ENCODE data around the gene GNG13.
"Not testable (repeated sequence)": the region's sequence is repeated elsewhere in the genome, so short reads cannot be mapped to it uniquely, and the experiment has no call there.

Gene GNG13

DNA sequence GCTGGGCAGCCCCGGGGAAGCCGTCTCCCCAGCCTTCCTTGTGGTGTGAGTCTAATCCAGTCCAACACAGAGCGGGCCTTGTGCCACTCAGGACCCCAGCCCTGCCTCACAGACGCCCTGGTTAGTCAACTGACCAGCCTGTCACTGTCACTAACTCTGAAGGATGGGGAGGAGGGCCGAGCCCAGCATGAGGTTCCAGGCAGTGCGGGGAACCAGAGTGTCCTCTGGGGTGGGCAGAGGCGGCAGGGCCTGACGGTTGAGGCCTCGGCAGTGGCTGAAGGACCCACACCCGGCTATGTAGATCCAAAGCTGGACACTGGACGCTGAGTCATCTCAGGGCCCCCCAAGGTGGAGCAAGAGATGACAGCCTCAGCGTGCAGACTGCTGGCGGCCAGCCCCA, 21.0 kb downstream of the GNG13 start:
- no peak for DNase-seq

DNA sequence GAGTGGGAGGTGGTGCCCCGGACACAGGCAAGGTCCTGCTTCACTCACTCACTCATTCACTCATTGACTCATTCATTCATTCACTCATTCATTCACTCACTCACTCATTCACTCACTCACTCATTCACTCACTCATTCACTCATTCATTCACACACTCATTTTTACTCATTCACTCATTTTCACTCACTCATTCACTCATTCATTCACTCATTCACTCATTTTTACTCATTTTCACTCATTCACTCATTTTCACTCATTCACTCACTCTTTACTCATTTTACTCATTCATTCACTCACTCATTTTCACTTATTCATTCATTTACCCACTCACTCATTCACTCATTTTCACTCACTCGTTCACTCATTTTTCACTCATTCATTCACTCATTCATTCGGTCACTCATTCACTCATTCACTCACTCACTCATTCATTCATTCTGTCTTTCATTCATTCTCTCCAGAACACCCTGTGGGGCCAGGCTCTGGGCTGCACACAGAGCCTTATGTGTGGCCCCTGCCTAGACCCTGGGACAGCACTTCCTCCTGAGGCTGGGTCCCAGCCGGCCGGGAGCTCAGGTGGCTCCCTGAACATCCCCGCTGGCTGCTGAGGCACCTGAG, 21.5 kb downstream of the GNG13 start:
- no peak for DNase-seq

GRCh38 chr16:778447-778846, 22.1 kb downstream of the GNG13 start:
- DNase-seq = no peak

- DNase-seq = no peak
Measured at GRCh38 chr16:777826-778225, 22.7 kb downstream of the GNG13 start.

- DNase-seq = no peak
Measured at GRCh38 chr16:776824-777223, 23.7 kb downstream of the GNG13 start.

DNA sequence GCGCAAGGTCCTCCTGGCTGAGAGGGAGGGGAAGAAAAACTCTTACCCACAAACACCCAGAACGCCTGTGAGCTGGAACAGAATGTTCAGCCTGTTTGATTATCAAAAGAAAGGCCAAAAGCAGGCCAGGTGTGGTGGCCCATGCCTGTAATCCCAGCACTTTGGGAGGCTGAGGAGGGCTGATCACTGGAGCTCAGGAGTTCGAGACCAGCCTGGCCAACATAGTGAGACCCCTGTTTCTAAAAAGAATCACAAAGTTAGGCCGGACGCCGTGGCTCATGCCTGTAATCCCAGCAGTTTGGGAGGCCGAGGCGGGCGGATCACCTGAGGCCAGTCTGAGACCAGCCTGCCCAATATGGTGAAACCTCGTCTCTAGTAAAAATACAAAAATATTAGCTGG, 24.2 kb downstream of the GNG13 start:
- DNase-seq = not testable (repeated sequence)

GRCh38 chr16:775236-775796, 25.2 kb downstream of the GNG13 start:
- no peak for DNase-seq

DNA sequence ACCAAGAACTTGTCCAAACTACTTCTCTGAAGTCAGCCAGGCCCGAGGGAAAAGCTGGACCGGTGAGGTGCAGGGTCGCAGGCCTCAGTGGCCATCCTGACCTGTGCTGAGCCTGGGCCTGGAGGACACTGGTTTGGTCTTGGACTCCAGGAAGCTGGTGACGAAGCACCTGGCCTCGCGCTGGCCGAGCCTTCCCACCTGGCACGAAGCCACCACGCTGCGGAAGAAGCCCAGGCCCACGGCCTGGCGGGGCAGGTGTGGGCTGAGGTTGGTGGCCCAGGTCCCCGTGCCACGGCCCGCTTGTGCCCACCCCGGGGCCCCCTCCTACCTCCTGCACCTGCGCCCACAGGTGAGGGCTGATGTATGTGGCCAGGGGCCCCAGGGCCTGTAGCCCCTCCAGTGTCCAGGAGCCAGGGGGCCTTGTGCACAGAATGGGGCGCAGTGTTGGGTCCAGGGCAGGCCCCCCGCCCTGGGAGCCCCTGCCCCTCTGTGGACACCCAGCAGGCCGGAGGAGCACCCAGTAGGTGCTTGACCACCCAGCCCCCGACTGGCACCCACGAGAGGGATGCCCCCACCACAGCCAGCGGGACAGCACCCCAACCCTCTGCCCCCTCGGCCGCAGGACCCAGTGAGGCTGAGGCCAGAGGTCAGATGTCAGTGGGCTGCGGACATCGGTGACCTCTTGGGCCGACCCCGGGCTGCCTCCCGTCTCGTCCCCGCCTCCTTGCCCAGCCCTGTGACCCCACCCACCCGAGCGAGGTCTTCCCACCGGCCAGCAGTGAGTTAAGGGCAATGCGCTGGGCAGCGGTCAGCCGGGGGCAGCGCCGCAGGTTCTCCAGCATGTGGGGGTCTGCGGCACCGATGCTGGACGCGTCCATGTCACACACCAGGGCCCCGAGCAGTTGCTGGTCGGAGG, 26.2 kb downstream of the GNG13 start:
- DNase-seq = no peak

DNA sequence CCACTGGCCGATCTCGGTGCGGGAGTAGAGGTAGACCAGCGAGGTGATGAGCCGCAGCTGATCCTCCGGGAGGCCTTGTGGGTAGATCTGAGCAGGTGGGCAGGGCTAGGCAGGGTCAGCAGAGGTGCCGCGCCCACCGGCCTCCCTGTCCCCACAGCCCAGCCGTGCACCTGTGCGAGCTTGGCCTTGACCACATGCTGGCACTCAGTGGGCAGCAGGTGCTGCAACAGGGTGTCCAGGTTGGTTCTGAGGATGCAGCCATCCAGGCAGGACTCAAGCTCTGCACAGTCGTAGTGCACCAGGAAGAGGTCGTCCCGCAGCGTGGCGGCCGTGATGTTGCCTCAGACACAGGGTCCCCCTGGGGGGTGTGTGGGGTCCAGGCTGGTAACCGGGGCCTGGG, 27.6 kb downstream of the GNG13 start:
- no peak for DNase-seq

DNA sequence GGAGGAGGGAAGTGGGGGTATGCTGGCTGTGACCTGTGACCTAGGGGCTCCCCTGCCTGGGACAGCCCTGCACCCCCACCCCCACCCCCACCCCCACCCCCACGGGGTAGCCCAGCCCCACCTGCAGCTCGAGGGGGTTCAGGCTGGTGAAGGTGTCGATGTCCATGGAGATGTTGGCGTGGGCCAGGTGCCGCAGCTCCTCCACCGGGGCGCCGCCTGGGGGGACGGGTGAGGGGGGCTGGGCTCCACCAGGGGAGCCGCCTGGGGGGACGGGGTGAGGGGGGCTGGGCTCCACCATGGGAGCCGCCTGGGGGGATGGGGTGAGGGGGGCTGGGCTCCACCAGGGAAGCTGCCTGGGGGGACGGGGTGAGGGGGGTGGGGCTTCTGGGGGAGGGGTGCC, 30.1 kb downstream of the GNG13 start:
- no peak for DNase-seq

GRCh38 chr16:769934-770333, 30.6 kb downstream of the GNG13 start:
- no peak for DNase-seq

DNA sequence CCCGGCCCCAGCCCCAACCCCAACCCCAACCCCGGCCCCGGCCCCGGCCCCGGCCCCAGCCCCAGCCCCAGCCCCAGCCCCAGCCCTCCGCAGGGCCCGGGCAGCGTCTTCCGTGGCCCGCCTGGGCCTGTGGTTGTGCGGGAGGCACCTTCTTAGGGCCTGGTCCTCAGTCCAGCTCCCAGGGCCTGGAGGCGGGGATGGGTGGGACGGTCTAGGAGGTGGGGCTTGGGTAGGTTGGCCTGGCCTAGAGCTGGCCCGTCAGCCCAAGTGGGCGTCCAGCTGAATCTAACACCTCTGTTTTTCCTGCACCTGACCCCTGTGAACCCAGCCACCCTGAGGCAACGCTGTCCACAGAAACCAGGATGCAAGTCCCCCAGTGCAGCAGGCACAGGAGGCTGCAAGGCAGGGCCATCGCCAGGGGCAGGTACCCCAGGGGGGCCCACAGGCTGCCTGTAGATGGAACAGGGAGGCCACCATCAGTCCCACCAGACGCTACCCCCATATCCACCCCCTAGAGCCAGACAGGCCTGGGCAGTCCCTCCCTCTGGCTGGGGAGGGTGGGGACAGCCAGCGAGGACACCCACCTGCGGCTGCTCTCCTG, 31.2 kb downstream of the GNG13 start:
- DNase-seq = no peak

DNA sequence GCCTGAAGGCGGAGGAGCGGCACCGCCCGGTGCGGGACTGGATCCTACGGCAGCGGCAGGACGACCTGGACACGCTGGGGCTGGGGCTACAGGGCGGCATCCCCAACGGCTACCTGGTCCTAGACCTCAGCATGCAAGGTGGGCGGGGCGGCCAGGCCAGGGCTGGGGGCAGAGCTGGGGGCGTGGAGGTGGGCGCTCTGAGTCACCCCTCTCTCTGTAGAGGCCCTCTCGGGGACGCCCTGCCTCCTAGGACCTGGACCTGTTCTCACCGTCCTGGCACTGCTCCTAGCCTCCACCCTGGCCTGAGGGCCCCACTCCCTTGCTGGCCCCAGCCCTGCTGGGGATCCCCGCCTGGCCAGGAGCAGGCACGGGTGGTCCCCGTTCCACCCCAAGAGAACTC, 32.1 kb downstream of the GNG13 start:
- no peak for DNase-seq

DNA sequence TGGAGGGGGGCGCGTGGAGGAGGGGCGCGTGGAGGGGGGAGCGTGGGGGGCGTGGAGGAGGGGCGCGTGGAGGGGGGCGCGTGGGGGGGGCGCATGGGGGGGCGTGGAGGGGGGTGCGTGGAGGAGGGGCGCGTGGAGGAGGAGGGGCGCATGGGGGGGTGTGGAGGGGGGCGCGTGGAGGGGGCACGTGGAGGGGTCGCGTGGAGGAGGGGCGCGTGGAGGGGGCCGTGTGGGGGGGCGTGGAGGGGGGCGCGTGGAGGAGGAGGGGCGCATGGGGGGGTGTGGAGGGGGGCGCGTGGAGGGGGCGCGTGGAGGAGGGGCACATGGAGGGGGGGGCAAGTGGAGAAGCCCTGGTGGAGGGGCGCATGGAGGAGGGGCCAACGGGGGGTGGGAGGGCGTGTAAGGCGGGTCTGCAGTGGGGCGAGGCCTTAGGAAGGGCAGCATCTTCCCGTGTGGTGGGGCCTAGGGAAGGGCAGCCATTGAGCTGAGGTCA, 32.7 kb downstream of the GNG13 start:
- no peak for DNase-seq

DNA sequence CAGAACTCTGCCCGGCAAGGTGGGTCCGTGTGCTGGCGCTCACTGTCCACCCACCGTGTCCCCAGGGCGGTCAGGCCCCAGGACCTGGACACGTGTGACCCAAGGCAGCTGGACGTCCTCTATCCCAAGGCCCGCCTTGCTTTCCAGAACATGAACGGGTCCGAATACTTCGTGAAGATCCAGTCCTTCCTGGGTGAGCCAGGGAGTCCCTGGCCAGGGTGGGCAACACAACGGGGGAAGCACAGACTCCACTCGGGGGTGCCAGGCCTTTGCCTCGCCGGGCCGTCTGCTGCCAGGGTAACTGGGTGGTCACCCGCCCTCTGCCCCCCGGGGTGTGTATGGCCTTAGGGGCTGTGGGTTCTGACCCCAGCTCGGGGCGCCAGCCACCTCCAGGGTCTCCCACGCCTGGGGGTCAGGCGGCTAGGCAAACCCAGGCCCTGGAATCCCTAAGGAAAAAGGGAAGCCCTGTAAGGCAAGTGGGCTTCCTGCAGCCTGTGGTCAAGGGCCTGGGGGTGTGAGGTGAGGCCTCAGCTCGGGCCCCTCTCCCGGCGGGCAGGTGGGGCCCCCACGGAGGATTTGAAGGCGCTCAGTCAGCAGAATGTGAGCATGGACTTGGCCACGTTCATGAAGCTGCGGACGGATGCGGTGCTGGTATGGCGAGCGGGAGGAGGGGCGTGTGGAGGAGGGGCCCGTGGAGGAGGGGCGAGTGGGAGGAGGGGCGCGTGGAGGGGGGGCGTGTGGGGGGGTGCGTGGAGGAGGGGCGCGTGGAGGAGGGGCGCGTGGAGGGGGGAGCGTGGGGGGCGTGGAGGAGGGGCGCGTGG, 33.5 kb downstream of the GNG13 start:
- DNase-seq = no peak

- no peak for DNase-seq
Measured at GRCh38 chr16:766008-766819, 34.3 kb downstream of the GNG13 start.

DNA sequence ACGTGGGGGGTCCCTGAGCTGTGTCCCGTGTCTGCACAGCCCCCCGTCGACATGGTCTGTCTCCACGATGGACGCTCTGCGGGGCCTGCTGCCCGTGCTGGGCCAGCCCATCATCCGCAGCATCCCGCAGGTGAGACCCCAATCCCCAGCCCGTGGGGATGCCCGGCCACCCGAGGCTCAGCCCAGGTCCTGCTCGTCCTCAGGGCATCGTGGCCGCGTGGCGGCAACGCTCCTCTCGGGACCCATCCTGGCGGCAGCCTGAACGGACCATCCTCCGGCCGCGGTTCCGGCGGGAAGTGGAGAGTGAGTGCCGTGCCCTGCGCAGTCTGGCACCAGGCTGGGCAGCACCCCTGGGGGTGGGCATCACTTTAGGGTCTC, 35.1 kb downstream of the GNG13 start:
- DNase-seq = no peak

DNA sequence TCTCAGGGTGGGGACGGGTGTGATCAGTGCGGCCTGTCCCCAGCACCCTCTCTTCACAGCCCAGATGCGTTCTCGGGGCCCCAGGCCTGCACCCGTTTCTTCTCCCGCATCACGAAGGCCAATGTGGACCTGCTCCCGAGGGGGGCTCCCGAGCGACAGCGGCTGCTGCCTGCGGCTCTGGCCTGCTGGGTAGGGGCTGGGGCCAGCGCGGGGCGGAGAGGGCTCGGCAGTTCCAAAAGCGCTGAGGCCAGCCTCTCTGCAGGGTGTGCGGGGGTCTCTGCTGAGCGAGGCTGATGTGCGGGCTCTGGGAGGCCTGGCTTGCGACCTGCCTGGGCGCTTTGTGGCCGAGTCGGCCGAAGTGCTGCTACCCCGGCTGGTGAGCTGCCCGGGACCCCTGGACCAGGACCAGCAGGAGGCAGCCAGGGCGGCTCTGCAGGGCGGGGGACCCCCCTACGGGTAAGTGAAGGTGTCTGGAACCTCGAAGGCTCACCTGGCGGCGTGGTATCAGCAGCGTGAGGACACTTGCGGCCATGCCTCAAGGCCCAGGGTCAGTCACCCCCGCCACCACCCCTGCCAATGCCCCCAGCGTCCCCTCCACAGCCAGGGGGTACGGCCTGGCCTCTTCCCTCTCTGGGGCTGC, 35.6 kb downstream of the GNG13 start:
- no peak for DNase-seq

GRCh38 chr16:764184-764750, 36.3 kb downstream of the GNG13 start:
- no peak for DNase-seq

Data from amygdala (tissue), 56 donors.